A549 (cell line): ENCODE measurements around the gene NHLRC1.

Experiments used
- BHLHE40 ChIP-seq: IDR thresholded peaks from 2 replicates; pipeline ENCODE4 v1.6.1; 2012; ENCODE audit warnings: low read depth, low read length, inconsistent platforms
- CBX8 ChIP-seq: fragments of 200-600 bp; sonication (generic); IDR thresholded peaks from 2 replicates; pipeline ENCODE4 v1.6.1; 2016
- EP300 ChIP-seq, 2 experiments: fragments of >200 bp; sonication (Bioruptor Twin); formaldehyde crosslinking; IDR thresholded peaks; 2 replicates in 1 of 2; 3 replicates in 1 of 2; pipeline ENCODE4 v1.6.1; 2016 to 2017
- MAFK ChIP-seq: fragments of 450-650 bp; IDR thresholded peaks from 2 replicates; pipeline ENCODE4 v1.6.1; 2014; ENCODE audit not compliant: partially characterized antibody
- RAD21 ChIP-seq, 2 experiments: fragments of >200 bp in 1 of 2; sonication (Bioruptor Twin) in 1 of 2; formaldehyde crosslinking in 1 of 2; IDR thresholded peaks in 1 of 2; conservative IDR thresholded peaks in 1 of 2; 2 replicates in 1 of 2; 3 replicates in 1 of 2; pipeline ENCODE4 v1.6.1; 2012 to 2018; ENCODE audit warnings: inconsistent platforms in 1 of 2
- TF ChIP-seq, protein P1 (sequence below): fragments of >200 bp; sonication (Bioruptor Twin); formaldehyde crosslinking; IDR thresholded peaks from 3 replicates; pipeline ENCODE4 v1.5.1; 2016

DNA sequence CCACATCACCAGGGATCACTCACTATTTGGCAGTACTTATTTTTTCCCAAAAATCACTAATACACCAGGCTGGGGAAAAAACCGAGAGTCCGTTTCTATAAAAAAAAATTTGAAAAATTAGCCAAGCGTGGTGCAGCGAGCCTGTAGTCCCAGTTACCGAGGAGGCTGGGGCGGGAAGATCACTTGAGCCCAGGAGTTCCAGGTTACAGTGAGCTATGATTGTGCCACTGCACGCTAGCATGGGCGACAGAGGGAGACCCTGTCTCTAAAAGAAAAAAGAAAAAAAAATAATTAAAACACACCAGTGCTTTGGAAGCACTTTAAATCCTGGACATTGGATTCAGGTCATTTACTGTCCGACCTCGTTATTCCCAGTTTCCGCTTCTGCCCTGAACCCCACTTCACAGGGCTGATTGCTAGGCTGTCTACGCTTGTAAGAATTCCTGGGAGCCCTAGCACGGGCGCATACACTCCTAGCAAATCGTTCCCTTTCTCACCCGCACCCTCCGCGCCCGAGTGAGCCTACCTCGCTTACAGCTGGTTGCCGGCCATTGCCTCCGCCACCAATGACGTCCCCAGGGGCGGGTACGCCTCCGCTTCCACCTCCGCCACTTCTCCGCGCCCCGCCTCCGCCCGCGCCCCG, 32.2 kb upstream of the NHLRC1 start, which contains the start of gene TPMT:
- TF ChIP-seq, protein P1, sequence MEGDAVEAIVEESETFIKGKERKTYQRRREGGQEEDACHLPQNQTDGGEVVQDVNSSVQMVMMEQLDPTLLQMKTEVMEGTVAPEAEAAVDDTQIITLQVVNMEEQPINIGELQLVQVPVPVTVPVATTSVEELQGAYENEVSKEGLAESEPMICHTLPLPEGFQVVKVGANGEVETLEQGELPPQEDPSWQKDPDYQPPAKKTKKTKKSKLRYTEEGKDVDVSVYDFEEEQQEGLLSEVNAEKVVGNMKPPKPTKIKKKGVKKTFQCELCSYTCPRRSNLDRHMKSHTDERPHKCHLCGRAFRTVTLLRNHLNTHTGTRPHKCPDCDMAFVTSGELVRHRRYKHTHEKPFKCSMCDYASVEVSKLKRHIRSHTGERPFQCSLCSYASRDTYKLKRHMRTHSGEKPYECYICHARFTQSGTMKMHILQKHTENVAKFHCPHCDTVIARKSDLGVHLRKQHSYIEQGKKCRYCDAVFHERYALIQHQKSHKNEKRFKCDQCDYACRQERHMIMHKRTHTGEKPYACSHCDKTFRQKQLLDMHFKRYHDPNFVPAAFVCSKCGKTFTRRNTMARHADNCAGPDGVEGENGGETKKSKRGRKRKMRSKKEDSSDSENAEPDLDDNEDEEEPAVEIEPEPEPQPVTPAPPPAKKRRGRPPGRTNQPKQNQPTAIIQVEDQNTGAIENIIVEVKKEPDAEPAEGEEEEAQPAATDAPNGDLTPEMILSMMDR = no peak
- no peak for TF ChIP-seq MAFK
- TF ChIP-seq RAD21 (conservative IDR thresholded peaks at IDR 0.05 in 1 of 2, IDR thresholded peaks at IDR 0.05 in 1 of 2) = no peak
- no peak for TF ChIP-seq EP300 (IDR thresholded peaks at IDR 0.05)
- TF ChIP-seq CBX8 = no peak
- no peak for TF ChIP-seq BHLHE40
